Smooth muscle cell of the brain vasculature (primary cell): ENCODE measurements around the gene ACADS.

Experiments
- DNase-seq: peaks from one replicate; pipeline ENCODE4 v3.0.0-alpha.2; 2012; ENCODE audit warnings: low read depth, low spot score

ACADS gene

GRCh38 chr12:120725659-120726509, at the start of gene ACADS:
Gene ACADS (plus strand): TSS chr12:120725826. CDS start chr12:120725886, 60 bp downstream.
- peak; percentile 36 for DNase-seq

- no peak for DNase-seq
These were observed 47.7 kb upstream of the ACADS start for GRCh38 chr12:120677765-120678473.

- no peak for DNase-seq
These were observed 47.1 kb upstream of the ACADS start for GRCh38 chr12:120678572-120678971.

GRCh38 chr12:120680165-120680738, 45.4 kb upstream of the ACADS start:
- no peak for DNase-seq

GRCh38 chr12:120684523-120684932, 41.1 kb upstream of the ACADS start:
- DNase-seq: no peak

- no peak for DNase-seq
These were observed 40.1 kb upstream of the ACADS start for GRCh38 chr12:120685522-120685921.

GRCh38 chr12:120686151-120686689, 39.4 kb upstream of the ACADS start:
- peak; percentile 85 for DNase-seq

- peak; percentile 94 for DNase-seq
These were observed 38.7 kb upstream of the ACADS start, which contains the start of gene MLEC for GRCh38 chr12:120686690-120687577. Gene MLEC (plus strand): TSS chr12:120687149. CDS start chr12:120687297, 148 bp downstream.

- no peak for DNase-seq
These were observed 37.9 kb upstream of the ACADS start for GRCh38 chr12:120687578-120688289.

- no peak for DNase-seq
These were observed 37.0 kb upstream of the ACADS start for GRCh38 chr12:120688527-120689071.

GRCh38 chr12:120689397-120690082, 36.1 kb upstream of the ACADS start:
- no peak for DNase-seq

GRCh38 chr12:120690083-120690450, 35.6 kb upstream of the ACADS start:
- no peak for DNase-seq

GRCh38 chr12:120690978-120691377, 34.6 kb upstream of the ACADS start:
- DNase-seq: no peak

- DNase-seq: no peak
These were observed 33.0 kb upstream of the ACADS start for GRCh38 chr12:120692524-120693033.

- DNase-seq: no peak
These were observed 31.8 kb upstream of the ACADS start for GRCh38 chr12:120693848-120694247.

GRCh38 chr12:120696626-120697025, 29.0 kb upstream of the ACADS start:
- no peak for DNase-seq

- no peak for DNase-seq
These were observed 28.3 kb upstream of the ACADS start for GRCh38 chr12:120697344-120697743.

- no peak for DNase-seq
These were observed 27.0 kb upstream of the ACADS start for GRCh38 chr12:120698665-120699064.

- DNase-seq: no peak
These were observed 26.1 kb upstream of the ACADS start for GRCh38 chr12:120699553-120699952.
